A172 (cell line): ENCODE results near the gene PDIA5. TPM values are rescaled to one million over a fixed set of nuclear protein-coding genes. Genes with fewer than 3 reads are reported as not detected.

Experiments
- DNase-seq: peaks from one replicate; pipeline ENCODE4 v3.0.0-alpha.2; 2015; ENCODE audit warnings: low spot score
- total RNA-seq: library from RNA; depleted of rRNA; stranded (reverse); fragments of >200 nt; shearing (Covaris generic); gene quantifications from 2 replicates; pipeline ENCODE4 v1.2.3, GENCODE V29; 2014; rRNA removed

Gene PDIA5
- total RNA-seq, 1 experiment from 2014 or later, result 15.0 TPM

DNA sequence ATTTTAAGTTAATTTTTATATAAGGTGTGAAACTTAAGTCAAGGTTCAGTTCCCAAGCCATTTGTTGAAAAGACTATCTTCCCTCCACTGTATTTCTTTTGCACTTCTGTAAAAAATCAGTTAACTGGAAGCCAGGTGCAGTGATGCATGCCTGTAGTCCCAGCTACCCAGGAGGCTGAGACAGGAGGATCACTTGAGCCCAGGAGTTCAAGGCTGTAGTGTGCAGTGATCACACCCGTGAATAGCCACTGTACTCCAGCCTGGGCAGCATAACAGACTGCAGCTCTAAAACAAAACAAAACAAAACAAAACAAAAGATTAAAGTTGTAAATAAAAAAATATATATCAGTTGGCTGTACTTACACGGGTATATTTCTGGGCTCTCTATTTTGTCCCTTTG, 101.8 kb downstream of the PDIA5 start:
- no peak for DNase-seq

DNA sequence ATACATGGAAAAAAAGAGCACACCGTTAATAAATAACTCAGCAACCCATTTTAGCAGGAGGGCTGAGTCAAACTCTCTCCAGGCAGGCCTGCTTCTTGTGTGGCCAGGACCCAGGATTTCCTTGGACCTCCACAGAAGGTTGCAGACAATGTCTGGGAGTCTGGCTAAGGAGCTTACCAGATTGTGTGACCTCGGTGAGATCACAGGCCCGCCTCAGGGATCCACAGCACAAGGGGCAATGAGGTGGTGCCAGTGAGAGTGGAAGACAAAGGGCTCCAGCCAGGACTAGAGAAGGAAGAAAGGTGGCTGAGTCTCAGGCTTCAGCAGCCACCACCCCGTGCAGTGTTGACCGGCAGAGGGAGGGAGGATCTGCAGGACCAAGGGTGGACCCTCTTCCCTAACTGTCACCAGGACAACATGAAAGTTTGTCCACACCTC, 102.7 kb downstream of the PDIA5 start:
- DNase-seq, result no peak

DNA sequence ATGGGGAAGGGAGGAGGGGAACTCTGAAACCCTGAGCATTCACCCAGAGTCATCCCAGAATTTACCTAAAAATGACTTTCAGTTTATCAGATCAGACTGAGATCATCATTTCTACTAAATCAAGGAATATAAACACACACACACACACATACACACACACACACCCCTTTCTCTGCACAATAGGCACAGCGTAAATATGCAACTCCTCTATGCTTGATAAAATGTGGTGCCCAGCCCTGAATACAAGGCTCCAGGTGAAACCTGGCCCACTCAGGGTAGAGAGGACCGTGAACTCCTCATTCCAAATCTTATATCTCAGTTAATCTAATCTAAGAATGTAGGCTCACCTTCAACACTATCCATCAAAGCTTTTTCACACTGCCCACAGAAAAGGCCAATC, 103.1 kb downstream of the PDIA5 start:
- no peak for DNase-seq

DNA sequence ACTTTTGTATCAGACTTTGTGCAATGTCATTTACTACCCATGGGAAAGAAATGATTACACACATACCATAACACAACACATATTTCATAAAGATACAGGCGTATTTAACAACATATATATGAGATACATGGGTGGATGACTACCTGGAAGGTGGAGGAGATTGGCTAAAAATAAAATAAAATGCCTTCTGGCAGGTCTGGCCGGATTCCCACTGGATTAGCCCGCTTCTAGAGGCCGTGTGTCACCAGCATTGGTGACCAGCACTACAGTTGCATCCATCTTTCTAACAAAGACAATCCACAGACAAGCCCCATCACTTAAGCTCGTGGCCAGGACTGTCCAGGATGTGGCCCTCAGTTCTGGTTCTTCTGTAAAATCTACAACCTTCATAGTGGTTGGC, 114.0 kb downstream of the PDIA5 start:
- no peak for DNase-seq

DNA sequence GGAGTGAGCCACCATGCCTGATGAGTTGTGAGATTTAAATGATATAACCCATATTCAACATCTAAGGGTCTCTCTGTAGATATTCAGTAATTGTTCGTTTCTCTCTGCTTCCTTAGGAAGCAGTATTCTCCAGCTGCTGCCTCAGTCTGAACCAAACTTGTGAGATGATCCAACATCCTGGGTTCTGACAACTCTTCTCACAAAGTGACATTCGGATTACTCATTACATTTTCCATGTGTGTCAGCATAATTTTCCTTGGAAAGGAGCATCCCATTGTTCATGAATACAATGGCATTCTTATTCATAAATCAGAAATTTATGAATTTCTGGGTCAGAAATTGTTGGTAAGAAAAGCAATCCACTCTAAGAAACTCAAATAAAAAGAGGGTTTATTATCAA, 119.9 kb downstream of the PDIA5 start:
- DNase-seq, result no peak

DNA sequence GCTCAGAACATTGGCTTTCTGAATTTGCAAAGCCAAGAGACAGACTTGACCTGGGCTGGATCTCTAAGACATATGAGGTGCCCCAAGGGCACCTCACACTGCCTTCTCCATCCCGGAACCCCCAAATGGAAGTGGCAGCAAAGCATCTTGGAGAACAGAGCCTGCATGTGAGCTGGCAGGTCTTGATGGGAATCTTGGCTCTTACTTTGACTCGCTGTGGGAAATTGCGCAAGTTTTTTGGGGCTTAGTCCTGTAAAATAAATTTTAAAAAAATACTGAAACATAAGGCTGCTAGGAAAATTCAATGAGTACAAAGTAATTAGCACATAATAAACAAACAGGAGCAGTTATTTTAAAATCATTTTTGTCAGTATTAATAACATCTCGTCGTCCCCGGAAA, 121.2 kb downstream of the PDIA5 start:
- DNase-seq, result no peak

DNA sequence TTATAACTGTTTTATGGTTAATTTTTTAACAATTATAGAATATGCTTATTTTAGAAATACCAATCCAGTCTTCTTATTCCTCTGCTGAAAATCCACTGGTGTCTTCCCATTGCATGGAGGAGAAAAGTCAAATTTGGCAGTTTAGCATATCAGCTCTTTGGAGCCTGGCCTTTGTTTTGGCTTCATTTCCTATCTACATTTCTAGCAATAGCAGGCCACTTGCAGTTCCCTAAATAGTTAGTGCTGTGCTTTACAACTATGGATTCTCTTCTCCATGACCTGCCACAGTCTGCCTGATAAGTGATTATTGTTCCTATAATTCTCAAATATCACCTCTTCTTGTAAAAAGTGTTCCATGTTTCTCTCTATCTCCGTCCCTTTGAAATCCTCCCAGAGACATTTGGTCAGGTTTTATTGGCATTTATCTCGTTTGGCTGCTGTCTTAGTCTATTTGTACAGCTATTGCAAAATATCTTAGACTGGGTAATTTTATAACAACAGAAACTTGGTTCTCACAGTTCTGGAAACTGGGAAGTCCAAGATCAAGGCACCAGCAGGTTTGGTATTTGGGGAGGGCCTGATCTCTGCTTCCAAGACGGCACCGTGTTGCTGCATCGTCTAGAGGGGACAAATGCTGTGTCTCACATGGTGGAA, 126.8 kb downstream of the PDIA5 start:
- DNase-seq, result no peak

DNA sequence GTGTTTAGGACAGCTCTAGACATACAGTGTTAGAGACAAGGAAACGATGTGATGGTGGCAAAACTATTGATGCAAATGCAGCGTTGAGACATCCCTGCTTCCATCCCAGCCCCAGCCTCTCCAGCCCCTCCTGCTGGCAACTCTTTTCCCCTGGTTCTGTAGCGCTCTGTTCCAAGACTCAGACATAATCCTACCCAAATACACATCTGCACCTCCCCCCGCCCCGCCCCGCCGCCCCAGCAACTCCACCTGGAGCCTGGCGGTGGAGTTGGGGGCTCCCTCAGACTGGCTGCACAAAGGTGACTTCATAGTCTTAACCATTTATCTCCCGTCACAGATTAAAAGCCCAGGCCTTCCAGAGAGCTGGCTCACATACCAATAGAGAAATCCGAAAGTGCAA, 127.7 kb downstream of the PDIA5 start:
- DNase-seq, result no peak

DNA sequence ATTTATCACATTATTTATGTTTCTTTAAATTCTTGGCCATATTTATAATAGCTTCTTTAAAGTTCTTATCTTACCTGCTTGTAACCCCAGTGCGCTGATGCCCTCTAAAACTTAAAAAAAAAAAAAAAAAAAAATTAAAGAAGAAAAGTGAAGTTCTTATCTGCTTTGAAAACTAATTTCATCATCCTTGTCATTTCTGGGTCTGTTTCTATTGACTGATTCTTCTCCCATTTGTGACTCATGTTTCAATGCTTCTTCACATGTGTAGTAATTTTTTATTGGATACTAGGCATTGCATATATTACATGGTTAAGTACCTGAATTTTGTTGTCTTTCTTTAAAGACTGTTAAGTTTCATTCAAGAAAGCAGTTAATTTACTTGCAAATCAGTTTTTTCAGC, 131.5 kb downstream of the PDIA5 start:
- no peak for DNase-seq

DNA sequence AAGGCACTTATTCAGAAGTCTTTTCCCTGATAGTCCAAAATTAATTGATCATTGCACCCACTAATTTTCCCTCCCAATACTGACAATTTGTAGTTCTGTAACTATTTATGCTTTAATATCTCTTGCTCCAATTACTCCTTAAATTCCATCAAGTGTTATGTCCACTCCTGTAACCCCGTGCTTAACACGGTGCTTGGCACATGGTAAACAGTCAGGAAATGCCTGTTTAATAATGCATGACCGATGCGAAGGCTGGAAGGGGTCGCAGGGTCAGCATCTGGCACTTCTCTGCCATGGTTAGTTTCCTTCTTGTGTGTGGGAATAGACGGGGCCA, 134.4 kb downstream of the PDIA5 start:
- DNase-seq, result no peak

DNA sequence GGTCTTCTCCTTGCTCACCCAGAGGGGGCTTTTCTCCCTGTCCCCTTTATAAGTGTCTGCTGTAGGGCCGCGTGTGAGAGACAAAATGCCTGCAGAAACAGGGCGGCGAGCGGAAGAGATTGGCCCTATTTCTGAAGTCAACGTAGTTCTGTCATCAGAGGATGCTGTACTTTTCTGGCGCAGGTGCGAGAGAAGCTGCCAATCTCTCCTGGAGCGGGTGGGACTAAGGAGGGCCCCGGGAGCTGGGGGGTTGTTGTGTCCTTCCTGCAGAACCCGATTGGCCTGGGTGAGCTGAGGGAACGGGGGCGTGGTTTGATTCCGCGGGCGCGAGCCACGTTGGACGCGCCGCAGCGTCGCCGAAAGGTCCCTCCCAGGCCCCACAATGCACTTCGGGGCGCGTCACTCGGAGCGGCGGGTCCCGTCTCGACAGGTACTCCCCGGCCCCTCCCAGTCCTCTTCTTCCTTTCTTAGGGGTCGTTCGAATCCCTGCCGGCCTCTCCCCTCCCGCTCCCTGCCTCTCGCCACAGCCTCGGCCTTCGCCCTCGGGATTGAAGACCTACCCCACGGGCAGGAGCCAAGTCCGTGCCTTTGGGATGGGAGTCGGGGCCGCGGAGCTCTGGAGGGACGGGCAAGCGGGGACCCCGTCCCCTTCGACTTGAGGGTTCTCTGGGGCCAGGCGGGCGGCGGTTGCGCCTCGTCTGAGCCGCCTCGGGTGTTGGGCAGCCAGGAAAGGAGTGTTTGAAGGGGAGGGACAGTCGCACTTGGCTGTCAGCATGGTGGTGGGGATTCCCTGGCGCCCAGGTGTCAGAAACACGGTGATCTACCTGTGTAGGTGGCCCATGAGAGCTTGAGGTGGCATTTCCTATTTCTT, 135.0 kb downstream of the PDIA5 start, which contains the start of gene SEC22A:
Gene SEC22A (plus strand): TSS at position 387 of the 871 bp plus-strand sequence. CDS start 7,275 bp downstream, outside the sequence.
- DNase-seq, result peak; percentile 93

DNA sequence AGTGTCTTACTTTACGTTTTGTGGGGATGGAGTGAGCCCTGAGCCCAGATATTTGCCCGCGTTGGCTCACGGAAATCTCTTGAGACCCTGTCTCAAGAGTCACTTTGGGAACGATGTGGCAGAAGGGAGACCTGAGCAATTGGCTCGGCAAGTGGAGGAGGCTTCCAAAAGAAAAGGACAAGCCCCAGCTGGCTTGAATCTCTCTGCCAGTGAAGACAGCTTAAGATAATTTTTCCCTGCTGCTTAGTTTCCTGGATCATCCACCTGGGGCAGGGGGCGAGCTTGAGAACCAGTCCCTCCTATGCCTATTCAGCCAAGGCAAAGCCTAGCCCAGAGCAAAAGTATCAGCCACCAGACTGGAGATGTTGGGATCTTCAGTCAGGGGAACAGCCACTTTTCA, 135.6 kb downstream of the PDIA5 start:
- no peak for DNase-seq

Other genes with a start within 250 kb of the PDIA5 start
- not detected in 2 replicates for gene SEMA5B, start 39.3 kb upstream of the PDIA5 start, total RNA-seq
- gene SEC22A, start 134.9 kb downstream of the PDIA5 start, total RNA-seq, result 34.6 and 50.6 TPM in 2 replicates